ENCODE measurements around the gene ATP5PF.
"Not testable (repeated sequence)": the region's sequence is repeated elsewhere in the genome, so short reads cannot be mapped to it uniquely, and the experiment has no call there.

The ATP5PF gene

GRCh38 chr21:25701529-25701928, 33.2 kb downstream of the ATP5PF start:
- intact Hi-C loops (cut with micrococcal nuclease): no loop called here
- Mint-ChIP-seq H3K36me3 (ENCODE audit: low read depth) (no peaks in the 10 kb centered on the region), H3K4me3 (no peak overlapping the region), H3K27me3 (no peaks in the 10 kb centered on the region), H3K27ac (no peak overlapping the region), H3K4me1 (ENCODE audit: low read depth) (no peaks in the 10 kb centered on the region), H3K9me3 (no peaks in the 10 kb centered on the region)

- Mint-ChIP-seq H3K36me3 (ENCODE audit: low read depth) (no peaks in the 10 kb centered on the region), H3K9me3 (no peaks in the 10 kb centered on the region), H3K4me1 (ENCODE audit: low read depth) (no peaks in the 10 kb centered on the region), H3K27ac (no peak overlapping the region), H3K27me3 (no peaks in the 10 kb centered on the region), H3K4me3 (no peak overlapping the region)
- intact Hi-C loops (cut with micrococcal nuclease): no loop called here
These were observed 34.0 kb downstream of the ATP5PF start for GRCh38 chr21:25700741-25701140.

- intact Hi-C loops (cut with micrococcal nuclease); H3K4me1 Mint-ChIP-seq (ENCODE audit: low read depth); H3K9me3 Mint-ChIP-seq; H3K36me3 Mint-ChIP-seq (ENCODE audit: low read depth); H3K4me3 Mint-ChIP-seq; H3K27me3 Mint-ChIP-seq; H3K27ac Mint-ChIP-seq: not testable (repeated sequence)
These were observed 39.2 kb downstream of the ATP5PF start for GRCh38 chr21:25695461-25695860.

GRCh38 chr21:25691976-25692375, 42.7 kb downstream of the ATP5PF start:
- no peaks in the 10 kb centered on the region for H3K9me3 Mint-ChIP-seq
- intact Hi-C loops (cut with micrococcal nuclease): no loop called here
- H3K4me3 Mint-ChIP-seq: no peak overlapping the region
- no peaks in the 10 kb centered on the region for H3K27me3 Mint-ChIP-seq
- H3K36me3 Mint-ChIP-seq (ENCODE audit: low read depth): no peaks in the 10 kb centered on the region
- no peak overlapping the region for H3K27ac Mint-ChIP-seq
- no peaks in the 10 kb centered on the region for H3K4me1 Mint-ChIP-seq (ENCODE audit: low read depth)

GRCh38 chr21:25689226-25689625, 45.5 kb downstream of the ATP5PF start:
- intact Hi-C loops (cut with micrococcal nuclease): no loop called here
- no peak overlapping the region for H3K4me3 Mint-ChIP-seq
- H3K27me3 Mint-ChIP-seq: no peaks in the 10 kb centered on the region
- no peaks in the 10 kb centered on the region for H3K4me1 Mint-ChIP-seq (ENCODE audit: low read depth)
- H3K9me3 Mint-ChIP-seq: no peaks in the 10 kb centered on the region
- no peak overlapping the region for H3K27ac Mint-ChIP-seq
- H3K36me3 Mint-ChIP-seq (ENCODE audit: low read depth): no peaks in the 10 kb centered on the region

- Mint-ChIP-seq H3K27ac (no peak overlapping the region), H3K27me3 (no peaks in the 10 kb centered on the region), H3K4me3 (no peak overlapping the region), H3K9me3 (no peaks in the 10 kb centered on the region), H3K4me1 (ENCODE audit: low read depth) (no peaks in the 10 kb centered on the region), H3K36me3 (ENCODE audit: low read depth) (no peaks in the 10 kb centered on the region)
- intact Hi-C loops (cut with micrococcal nuclease): no loop called here
These were observed 46.2 kb downstream of the ATP5PF start for GRCh38 chr21:25688275-25689155.

- Mint-ChIP-seq H3K27ac (no peak overlapping the region), H3K9me3 (no peaks in the 10 kb centered on the region), H3K4me1 (ENCODE audit: low read depth) (no peaks in the 10 kb centered on the region), H3K36me3 (ENCODE audit: low read depth) (no peaks in the 10 kb centered on the region), H3K27me3 (no peaks in the 10 kb centered on the region), H3K4me3 (no peak overlapping the region)
- intact Hi-C loops (cut with micrococcal nuclease): no loop called here
These were observed 46.9 kb downstream of the ATP5PF start for GRCh38 chr21:25687787-25688186.

GRCh38 chr21:25682382-25682781, 52.3 kb downstream of the ATP5PF start:
- Mint-ChIP-seq H3K4me1 (ENCODE audit: low read depth) (no peaks in the 10 kb centered on the region), H3K27ac (no peak overlapping the region), H3K27me3 (no peaks in the 10 kb centered on the region), H3K9me3 (peaks cover 11% of the 10 kb centered on the region), H3K36me3 (ENCODE audit: low read depth) (no peaks in the 10 kb centered on the region), H3K4me3 (no peak overlapping the region)
- intact Hi-C loops (cut with micrococcal nuclease): no loop called here

GRCh38 chr21:25676451-25676850, 58.3 kb downstream of the ATP5PF start:
- peaks cover 27% of the 10 kb centered on the region for H3K9me3 Mint-ChIP-seq
- H3K27me3 Mint-ChIP-seq: no peaks in the 10 kb centered on the region
- H3K4me1 Mint-ChIP-seq (ENCODE audit: low read depth): no peaks in the 10 kb centered on the region
- no peak overlapping the region for H3K4me3 Mint-ChIP-seq
- intact Hi-C loops (cut with micrococcal nuclease): no loop called here
- H3K36me3 Mint-ChIP-seq (ENCODE audit: low read depth): no peaks in the 10 kb centered on the region
- no peak overlapping the region for H3K27ac Mint-ChIP-seq

Measured in dendritic cell treated with granulocyte-macrophage colony-stimulating factor and Interleukin-4, amounts not matched to agents 40 ng/mL and 50 ng/mL, for 4 days (primary cell).